Left ventricle myocardium inferior (tissue), 1 donor: ENCODE measurements around the gene PABPN1. TPM values are rescaled to one million over a fixed set of nuclear protein-coding genes. Genes with fewer than 3 reads are reported as not detected.
"Not testable (repeated sequence)": the region's sequence is repeated elsewhere in the genome, so short reads cannot be mapped to it uniquely, and the experiment has no call there.

Source experiments
- DNase-seq: peaks from one replicate; pipeline ENCODE4 v3.0.0-alpha.2; 2020
- H3K27ac ChIP-seq: fragments of 200-600 bp; replicated peaks from 2 replicates; pipeline ENCODE4 v1.8.0; 2021
- H3K27me3 ChIP-seq: fragments of 200-600 bp; 2 replicates; pipeline ENCODE4 v1.8.0; 2021; ENCODE audit warnings: low read depth
- H3K36me3 ChIP-seq: fragments of 200-600 bp; 2 replicates; pipeline ENCODE4 v1.8.0; 2021
- H3K4me1 ChIP-seq: fragments of 200-600 bp; 2 replicates; pipeline ENCODE4 v1.8.0; 2021
- H3K4me3 ChIP-seq: fragments of 200-600 bp; 2 replicates; pipeline ENCODE4 v1.8.0; 2021; ENCODE audit warnings: mild to moderate bottlenecking, moderate library complexity
- H3K9me3 ChIP-seq: fragments of 200-600 bp; replicated peaks from 2 replicates; pipeline ENCODE4 v1.8.0; 2021
- CTCF ChIP-seq: fragments of 200-600 bp; IDR thresholded peaks from 2 replicates; pipeline ENCODE4 v1.8.0; 2021; ENCODE audit warnings: antibody characterized with exemption, mild to moderate bottlenecking, borderline replicate concordance
- intact Hi-C: fragments of 100-400 bp; cut with micrococcal nuclease; formaldehyde crosslinking; loops from one replicate; pipeline ENCODE4 v1.11.0; 2022
- total RNA-seq: library from RNA; stranded (reverse); fragmentation: NEBNext Ultra II Directional; extraction: Animal tissue kit (Norgen Biotek cat#: 25700); gene quantifications from one replicate; pipeline ENCODE4 v1.2.1, GENCODE V29; 2021
- donor health status: DM: no; HTN: yes; CAD: no; lungs with severe emphysema.

Gene PABPN1
- total RNA-seq, 1 donor from 2014 or later: 71.2 TPM

- DNase-seq: no peak
These were observed 2.7 kb downstream of the PABPN1 start for GRCh38 chr14:23323838-23324454.

GRCh38 chr14:23324455-23324846 lies 3.2 kb downstream of the PABPN1 start:
- Histone ChIP-seq H3K4me1 (peaks cover 36% of the 10 kb centered on the region), H3K27ac (no peak overlapping the region), H3K27me3 (no peaks in the 10 kb centered on the region), H3K36me3 (peaks cover 28% of the 10 kb centered on the region), H3K9me3 (no peaks in the 10 kb centered on the region), H3K4me3 (no peak overlapping the region)
- no peak for TF ChIP-seq CTCF
- no peak for DNase-seq
- intact Hi-C loops: no loop called here

More at GRCh38 chr14:23323838-23324454, 2.7 kb downstream of the PABPN1 start:
- H3K4me1 ChIP-seq: peaks cover 36% of the 10 kb centered on the region
- H3K27me3 ChIP-seq: no peaks in the 10 kb centered on the region
- H3K36me3 ChIP-seq: peaks cover 28% of the 10 kb centered on the region
- intact Hi-C loops: no loop called here
- H3K27ac ChIP-seq: no peak overlapping the region
- no peak overlapping the region for H3K4me3 ChIP-seq
- no peaks in the 10 kb centered on the region for H3K9me3 ChIP-seq
- TF ChIP-seq CTCF: no peak

GRCh38 chr14:23324993-23325392 lies 3.7 kb downstream of the PABPN1 start:
- peaks cover 36% of the 10 kb centered on the region for H3K4me1 ChIP-seq
- no peak overlapping the region for H3K27ac ChIP-seq
- H3K9me3 ChIP-seq: no peaks in the 10 kb centered on the region
- peaks cover 28% of the 10 kb centered on the region for H3K36me3 ChIP-seq
- TF ChIP-seq CTCF: no peak
- no peak overlapping the region for H3K4me3 ChIP-seq
- DNase-seq: no peak
- no peaks in the 10 kb centered on the region for H3K27me3 ChIP-seq
- intact Hi-C loops: loop anchor here (5.0 kb wide), 1 partner anchor 52 kb away; the partner anchor contains the start of gene CMTM5

- not testable (repeated sequence) for H3K27me3 ChIP-seq, DNase-seq, H3K9me3 ChIP-seq, H3K27ac ChIP-seq, H3K4me3 ChIP-seq
- Histone ChIP-seq H3K36me3 (peaks cover 28% of the 10 kb centered on the region), H3K4me1 (peaks cover 29% of the 10 kb centered on the region)
- intact Hi-C loops: loop anchor here (5.0 kb wide), 1 partner anchor 52 kb away; the partner anchor contains the start of gene CMTM5
These were observed 4.5 kb downstream of the PABPN1 start for GRCh38 chr14:23325746-23326145.

GRCh38 chr14:23326491-23327332 lies 5.5 kb downstream of the PABPN1 start:
- Histone ChIP-seq H3K36me3 (peaks cover 28% of the 10 kb centered on the region), H3K9me3 (no peaks in the 10 kb centered on the region), H3K27me3 (no peaks in the 10 kb centered on the region), H3K4me3 (no peak overlapping the region), H3K27ac (no peak overlapping the region), H3K4me1 (peaks cover 26% of the 10 kb centered on the region)
- intact Hi-C loops: loop anchor here (5.0 kb wide), 1 partner anchor 51 kb away; the partner anchor contains the start of gene CMTM5
- TF ChIP-seq CTCF: no peak
- no peak for DNase-seq
